SKM-1 treated with dmso at 0.1 percent for 144 hours (cell line): Measurements from ENCODE around the gene JPT2.

Experiments
- DNase-seq: peaks from one replicate; lab custom pipeline; 2025; ENCODE audit not compliant: unreplicated experiment; lab: John Stamatoyannopoulos, UW

The JPT2 gene, protein sequence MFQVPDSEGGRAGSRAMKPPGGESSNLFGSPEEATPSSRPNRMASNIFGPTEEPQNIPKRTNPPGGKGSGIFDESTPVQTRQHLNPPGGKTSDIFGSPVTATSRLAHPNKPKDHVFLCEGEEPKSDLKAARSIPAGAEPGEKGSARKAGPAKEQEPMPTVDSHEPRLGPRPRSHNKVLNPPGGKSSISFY

DNA sequence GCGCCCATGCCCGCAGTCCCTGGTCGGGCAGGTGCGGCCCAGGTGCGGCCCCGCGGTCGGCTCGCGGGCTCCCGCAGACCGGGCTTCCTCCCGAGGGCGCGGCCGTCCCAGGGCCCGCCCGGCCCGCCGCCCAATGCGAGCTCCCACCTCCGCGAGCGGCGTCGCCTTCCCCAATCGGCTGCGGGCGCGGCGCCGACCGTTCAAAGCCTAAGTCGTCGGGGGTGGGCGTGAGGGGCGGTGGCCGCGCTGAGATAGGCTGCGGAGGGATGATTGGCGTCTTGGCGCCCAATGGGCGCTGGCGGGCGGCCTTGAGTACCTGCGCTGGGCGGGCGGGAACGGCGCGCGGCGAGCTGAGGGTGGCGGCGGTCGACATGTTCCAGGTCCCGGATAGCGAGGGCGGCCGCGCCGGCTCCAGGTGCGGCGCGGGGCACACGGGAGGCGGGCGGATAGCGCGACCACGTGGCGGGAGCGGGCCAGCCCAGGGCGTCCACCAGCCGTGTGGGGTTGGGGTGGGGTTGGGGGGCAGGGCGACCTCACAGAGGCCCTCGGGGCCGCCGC is at the start of gene JPT2:
JPT2 (plus strand) TSS at position 338 of the 558 bp plus-strand sequence; CDS start at position 372, 34 bp downstream.
- DNase-seq: peak; percentile 92

DNA sequence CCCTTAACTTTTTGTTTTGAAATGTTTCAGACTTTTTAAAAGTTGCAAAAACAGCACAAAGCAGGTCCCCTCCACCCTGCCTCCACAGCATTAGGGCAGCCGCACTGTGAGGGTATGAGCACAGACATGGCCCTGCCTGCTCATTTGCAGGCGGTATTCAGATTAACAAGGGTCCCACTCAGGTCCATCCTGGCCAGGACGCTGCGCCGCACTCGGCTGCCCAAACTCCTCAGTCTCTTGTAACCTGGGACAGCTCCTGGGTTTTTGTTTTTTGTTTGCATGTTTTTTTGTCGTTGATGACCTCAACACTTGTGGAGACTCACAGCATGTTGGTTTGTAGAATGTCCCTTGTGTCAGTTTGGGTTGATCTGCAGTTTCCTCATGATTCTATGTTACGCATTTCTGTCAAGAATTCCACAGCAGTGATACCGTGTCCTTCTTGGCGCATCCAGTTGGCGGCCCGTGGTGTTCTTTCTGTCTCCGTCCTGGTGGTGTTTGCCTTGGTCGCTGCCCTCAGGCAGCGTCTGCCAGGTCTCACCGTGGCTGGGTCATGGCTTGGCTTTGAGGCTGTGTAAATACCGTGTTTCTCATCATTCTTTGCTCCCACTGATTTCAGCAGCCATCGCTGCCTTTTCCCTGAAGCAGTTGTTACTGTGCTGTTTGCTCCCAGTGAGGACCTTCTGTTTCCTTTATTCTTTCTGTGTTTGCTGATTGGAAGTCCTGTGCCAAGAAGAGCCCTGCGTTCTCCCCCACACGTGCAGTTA is 47.4 kb upstream of the JPT2 start:
- no peak for DNase-seq

DNA sequence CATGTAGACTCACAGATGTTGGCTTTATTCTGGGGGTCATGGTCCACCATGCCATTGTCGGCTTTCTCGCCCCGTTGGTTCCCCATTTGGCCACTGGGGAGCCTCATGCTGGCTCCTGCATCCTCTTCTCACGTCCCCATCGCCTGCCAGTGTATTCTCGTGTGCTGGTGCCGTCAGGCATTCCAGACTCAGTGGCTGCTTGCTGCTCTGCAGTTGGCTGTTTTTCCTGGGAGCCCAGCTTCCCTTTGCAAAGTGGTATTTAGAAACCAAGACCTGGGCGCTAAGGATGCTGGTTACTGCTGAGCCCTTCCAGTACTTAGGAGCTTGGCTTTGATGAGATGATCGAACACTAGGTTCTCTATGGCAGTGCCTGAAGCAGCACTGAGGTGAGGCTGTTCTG is 46.8 kb upstream of the JPT2 start:
- DNase-seq: no peak

DNA sequence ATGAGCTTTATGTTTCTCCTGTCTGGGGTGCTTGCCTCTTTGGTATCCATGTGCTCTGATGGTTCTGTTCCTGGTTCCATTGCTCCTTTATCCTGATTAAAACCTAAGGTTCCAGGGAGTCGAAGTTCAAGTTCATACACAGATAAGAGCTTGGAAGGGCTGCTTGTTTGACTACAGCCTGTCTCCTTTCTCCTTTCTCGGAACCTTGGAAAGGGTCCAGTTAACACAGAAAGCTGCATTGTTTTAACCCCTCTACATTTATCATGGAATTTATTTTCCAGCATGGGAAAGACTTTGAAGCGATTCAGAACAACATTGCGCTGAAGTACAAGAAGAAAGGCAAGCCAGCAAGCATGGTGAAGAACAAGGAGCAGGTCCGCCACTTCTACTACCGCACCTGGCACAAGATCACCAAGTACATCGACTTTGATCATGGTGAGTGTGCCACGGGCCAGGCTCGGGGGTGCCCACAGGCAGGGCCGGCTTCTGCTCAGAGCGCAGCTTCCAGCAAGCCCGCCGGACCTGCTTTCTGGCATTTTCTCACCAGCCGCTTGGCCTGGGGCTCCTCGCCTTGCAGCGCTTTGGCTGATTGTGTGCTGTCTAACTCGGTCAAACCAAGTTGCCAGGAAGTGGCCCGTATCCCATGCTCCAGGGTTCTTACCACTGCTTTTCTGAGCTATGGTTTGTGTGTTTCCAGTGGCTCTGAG is 46.0 kb upstream of the JPT2 start:
- no peak for DNase-seq

DNA sequence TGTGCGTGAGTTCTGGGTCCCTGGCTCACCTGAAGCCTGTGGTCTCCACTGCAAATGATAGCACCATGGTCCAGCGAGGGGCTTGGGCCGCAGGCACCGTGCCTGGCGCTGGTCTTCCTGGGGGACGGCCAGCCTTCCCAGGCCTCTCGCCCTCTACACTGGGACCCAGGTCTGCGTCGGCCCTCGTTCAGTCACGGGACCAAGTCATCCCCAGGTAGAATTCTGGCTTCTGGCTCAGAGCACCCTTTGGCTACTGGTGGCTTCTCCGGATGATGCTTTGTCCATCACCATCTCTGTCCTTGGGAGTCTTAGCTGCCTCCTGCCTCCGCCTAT is 45.5 kb upstream of the JPT2 start:
- DNase-seq: no peak

DNA sequence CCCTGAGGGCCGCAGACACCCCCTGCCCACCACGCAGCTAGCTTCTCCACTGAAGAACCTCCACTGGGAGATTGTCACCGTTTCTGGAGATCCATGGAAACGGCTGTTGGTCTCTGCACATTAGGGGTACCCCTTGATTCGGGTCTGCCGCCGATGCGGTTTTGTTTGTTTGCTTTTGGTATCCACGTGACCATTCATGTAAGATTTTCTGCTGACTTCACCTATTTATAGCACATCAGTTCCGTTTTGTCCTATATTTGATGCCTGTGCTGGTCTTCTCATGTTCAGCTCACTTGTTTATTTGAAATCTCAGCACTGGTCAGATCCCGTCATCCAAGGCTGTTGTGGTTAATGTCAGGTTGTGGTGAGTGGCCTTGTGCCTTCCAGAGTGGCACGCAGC is 44.8 kb upstream of the JPT2 start:
- no peak for DNase-seq

DNA sequence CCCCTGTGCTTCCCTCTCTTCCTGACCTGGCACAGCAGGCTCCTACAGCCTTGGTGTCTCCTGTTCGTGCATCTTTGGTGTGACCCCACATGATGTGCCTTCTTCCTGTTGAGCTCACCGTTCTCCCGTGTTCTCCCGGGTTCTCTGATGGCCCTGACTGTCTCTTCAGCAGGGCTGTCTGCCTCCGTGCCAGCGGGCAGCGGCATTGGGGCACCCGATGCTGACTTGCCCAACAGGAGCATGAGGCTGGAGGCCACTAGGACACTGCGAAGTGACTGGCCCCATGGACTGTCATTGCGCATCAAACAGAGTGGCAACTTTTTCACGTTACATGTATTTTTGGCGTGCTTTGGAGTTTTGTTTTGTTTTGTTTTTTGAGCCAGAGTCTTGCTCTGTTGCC is 43.5 kb upstream of the JPT2 start:
- DNase-seq: no peak

DNA sequence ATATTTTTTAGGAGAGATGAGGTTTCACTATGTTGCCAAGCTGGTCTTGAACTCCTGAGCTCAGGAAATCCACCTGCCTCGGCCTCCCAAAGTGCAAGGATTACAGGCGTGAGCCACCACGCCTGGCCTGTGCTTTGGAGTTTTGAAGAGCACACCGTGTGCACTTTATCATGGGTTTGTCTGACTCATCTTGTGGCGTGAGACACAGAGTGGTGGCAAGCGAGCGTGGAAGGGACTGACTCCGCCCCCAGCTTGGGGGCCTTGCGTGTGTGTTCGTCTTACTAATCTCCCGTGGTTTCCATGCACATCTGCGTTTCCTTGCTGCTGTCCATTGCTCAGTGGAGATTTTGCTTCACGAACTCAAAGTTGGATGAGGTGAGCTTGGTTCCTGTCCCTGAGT is 43.0 kb upstream of the JPT2 start:
- DNase-seq: no peak

DNA sequence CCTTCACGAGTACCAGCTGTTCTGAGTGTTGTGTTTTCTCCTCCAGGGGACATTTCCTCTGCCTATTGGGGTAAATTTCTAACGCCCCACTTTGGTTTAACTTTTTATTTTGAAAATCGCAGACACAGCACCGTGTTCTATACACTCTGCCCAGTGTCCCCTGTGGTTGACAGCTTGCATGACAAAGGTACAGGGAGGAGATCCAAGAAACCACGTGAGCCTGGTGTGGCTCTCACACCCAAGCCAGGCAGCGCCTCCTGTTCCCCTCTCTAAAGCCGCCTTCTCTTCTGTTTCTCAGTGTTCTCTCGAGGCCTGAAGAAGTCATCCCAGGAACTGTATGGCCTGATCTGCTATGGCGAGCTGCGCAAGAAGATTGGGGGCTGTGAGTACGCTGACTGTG is 40.6 kb upstream of the JPT2 start:
- no peak for DNase-seq

DNA sequence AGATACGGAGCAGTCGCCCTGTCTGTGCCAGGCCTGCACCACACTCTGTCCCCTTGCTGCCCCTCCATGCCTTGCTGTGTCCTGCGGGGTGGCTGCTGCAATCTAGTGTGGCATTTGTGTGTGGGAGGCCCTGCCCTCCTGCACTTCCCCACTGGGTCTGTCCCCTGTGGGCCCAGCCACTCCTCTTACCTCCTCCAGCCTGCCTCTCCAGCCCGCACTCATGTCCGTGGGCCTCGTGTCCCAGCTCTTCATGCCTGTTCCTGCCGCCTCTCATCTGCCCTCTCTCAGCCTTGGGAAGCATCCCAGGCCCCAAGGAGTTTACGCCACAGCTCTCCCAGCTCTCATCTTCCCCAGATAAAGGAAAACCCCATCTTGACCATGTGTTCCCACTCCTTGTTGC is 39.3 kb upstream of the JPT2 start:
- no peak for DNase-seq

DNA sequence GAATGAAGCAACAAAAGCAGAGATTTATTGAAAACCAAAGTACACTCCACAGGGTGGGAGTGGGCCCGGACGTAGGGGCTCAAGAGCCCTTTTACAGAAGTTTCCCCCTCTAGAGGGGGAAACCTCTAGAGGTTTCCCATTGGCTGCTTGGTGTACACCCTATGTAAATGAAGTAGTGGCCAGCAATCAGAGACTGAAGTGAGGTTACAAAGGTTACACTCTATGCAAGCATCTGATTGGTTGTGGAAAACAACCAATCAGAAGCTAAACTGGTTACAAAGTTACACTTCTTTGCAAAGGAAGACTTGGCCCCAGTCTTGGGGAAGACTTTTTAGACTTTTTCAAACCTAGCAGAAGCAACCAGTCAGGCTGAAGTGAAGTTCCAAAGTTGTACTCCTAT is 38.8 kb upstream of the JPT2 start:
- DNase-seq: no peak

DNA sequence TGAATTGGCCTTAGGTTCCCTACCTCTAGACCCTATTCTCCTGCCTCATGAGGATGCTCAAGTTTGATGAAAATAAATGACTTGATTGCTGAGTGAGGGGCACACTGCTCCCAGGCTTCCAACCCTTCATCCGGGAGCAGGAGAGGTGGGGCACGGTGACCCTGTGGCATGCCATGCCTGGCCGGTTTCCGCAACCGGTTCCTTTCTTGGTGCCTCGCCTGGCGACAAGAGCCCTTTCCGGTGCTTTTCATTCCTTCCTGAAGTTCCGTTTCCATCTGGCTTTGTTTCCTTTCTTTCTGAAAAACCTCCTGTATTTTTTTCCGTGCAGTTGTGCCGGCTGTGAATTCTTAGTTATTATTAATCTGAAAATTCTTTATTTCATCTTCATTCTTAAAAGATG is 38.2 kb upstream of the JPT2 start:
- DNase-seq: no peak

DNA sequence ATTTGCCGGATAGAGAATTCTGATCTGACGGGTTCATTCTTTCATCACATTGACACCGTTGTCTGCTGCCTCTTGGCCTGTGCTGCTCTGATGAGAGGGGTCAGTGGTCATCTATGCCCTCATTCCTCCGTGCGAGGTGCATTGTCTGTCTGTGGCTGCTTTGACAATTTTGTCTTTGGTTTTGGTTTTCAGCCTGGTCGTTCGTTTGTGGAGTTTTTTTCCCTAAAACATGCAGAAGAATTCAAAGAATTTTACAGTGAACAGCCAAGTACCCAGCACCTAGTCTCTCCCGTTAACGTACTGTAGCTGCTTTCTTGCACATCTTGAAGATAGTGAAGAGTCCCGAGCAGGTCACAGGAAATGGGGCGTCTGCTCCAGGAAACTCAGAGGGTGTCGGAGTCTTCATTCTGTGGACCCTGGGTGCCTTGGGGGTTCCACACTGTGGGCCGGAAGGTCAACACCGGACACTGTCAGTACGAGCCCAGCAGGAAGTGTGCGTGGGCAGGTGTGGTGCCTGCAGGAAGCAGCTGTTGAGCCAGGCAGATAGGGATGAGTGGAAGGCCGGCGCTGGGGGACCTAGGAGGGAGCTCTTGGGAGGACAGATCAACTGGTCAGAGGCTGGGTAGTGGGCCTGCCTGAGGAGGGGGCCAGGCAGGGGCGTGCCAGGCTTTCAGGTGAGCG is 37.7 kb upstream of the JPT2 start:
- DNase-seq: no peak

DNA sequence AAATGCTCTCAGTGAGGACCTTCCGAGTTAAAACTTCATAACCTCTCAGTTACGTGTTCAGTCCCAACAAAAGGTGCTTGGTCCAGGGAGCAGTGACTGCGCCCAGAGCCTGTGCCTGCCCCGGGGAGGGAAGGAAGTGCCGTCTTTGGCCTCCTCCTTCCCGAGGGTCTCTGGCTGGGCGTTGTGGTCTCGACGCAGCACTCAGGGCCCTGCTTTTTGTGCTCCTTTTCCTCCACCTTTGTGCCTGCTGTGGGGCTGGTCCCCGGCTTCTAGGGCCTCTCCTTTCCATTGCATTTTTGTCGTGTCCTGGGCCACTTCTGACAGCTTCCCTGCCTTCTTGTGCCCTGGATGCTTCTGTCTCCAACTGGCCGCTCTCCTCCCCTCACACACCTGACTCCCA is 36.8 kb upstream of the JPT2 start:
- DNase-seq: no peak

DNA sequence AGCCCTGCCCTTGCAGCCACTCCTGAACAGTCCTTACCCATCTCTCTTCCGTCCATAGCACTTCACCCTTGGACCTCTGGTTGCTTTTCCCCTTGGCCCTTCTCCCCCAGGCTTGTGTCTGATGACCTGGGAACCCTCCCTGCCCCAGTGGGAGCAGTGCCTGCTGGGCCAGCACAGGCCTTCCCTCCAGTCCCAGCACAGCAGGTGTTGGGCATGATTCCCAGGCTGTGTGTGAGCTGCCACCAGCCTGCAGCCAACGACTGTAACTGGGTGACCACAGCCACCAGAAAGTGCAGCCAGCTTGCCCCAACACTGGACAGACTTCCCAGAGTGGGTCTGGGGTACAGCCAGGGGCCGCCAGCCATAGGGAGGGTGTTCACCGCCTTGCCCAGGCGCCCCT is 35.9 kb upstream of the JPT2 start:
- no peak for DNase-seq

DNA sequence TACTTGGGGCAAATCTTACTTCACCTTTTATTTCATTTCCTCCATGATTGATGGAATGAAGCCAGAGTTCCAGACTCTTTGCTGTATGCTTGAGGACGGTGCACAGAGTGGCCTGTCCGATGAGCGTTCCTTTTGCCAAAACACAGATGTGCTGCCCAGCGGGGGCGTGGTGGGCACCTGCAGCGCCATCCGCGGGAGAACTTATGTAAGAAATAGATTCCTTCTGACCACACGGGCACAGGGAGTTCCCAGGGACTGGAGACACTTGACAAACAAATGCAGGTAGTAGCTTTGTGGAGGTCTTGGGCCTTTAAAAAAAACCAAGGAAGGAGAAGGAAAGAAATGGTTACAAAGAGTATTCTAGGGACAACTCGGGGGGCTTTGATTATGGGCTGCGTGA is 35.3 kb upstream of the JPT2 start:
- DNase-seq: no peak

DNA sequence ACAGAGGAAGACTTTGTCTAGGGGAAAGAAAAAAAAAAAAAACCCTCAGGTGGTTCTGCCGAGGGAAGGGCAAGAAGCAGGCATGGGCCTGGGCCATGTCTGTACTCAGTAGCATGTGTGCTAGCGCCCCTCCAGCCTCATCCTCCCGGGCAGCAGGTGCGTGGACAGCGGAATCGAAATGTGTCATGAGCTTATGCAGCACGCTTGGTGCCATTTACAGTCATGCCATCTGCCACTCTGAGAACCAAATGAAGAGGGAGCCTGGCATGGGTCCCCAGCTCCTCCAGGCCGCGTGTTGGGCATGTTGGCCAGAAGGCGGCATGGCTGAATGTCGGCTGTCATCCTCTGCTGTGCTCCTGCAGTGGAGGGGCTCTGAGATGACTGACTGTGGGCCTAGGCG is 34.6 kb upstream of the JPT2 start:
- no peak for DNase-seq

DNA sequence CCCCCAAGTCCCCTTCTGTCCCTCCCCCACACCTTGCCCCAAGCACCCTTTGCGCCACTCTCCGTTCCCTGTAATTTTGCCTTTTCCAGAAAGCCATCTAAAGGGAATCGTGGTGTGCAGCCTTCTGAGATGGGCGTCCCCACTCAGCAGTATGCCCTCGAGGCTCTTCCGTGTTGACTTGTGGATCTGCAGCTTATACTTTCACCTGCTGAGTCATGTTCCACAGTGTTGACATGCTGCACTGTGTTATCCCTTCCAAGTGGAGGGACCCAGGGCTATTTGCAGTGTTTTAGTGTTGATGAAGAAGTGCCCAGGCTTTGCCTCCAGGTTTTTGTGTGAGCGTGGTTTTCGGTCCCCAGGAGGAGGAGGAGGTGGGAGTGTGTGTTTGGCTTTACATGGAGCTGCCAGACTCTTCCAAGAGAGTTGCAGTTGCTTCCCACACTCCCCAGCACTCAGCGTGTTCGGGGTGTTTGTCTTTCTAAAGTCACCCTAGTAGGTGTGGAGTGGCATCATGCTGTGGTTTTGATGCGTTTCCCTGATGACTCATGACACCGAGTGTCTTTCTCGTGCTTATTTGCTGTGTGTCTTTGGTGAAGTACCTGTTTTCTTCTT is 32.1 kb upstream of the JPT2 start:
- DNase-seq: no peak

DNA sequence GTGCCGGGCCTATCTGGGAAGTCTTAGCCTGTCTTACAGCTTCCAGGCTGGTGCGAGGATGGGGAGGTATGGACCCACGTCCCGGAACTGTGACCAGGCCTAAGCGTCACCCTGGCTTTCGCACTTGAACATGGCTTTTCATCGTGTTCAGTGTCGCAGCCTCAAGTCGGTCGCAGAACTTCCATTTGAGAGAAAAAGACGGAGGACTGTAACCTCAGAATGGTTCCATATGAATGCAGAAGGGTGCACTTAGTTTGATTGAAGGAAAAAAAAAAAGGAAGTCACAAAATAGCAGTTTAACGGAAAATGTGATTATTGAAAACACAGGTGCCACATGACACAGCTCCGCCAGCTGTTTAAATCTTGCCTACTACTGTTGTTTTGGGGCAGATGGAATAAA is 30.2 kb upstream of the JPT2 start:
- DNase-seq: no peak

DNA sequence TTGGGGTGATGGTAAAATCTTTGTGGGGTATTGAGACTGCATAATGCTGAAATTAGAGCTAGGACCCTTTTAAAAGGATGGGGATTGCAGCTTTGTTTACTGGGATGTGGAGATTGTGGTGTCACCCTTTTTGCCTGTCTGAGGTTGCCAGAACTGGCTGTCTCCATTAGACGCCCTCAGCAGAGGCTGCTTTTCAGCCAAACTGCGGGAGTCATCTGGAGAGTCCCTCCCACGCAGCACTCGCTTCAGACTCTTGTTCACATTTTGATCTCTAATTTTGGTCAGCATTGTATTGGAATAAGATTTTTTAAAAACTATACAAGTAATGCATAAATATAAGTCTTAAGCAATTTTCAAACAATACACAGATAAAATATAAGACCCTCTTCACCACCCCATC is 27.9 kb upstream of the JPT2 start:
- DNase-seq: no peak
